GM12891 (cell line): ENCODE measurements around the gene ZNF691.

Experiments
- PAX5 ChIP-seq: IDR thresholded peaks from 2 replicates; pipeline ENCODE4 v1.6.1; 2011; ENCODE audit warnings: low read length, moderate library complexity, mild to moderate bottlenecking; ENCODE audit not compliant: insufficient read depth, severe bottlenecking
- POLR2A ChIP-seq: IDR thresholded peaks from 2 replicates; pipeline ENCODE4 v1.6.1; 2011; ENCODE audit warnings: low read depth, low read length, control low read depth
- POLR2AphosphoS5 ChIP-seq: IDR thresholded peaks from 2 replicates; pipeline ENCODE4 v1.6.1; 2011; ENCODE audit warnings: low read depth, low read length, control low read depth
- POU2F2 ChIP-seq: IDR thresholded peaks from 2 replicates; pipeline ENCODE4 v1.6.1; 2011; ENCODE audit warnings: low read depth, mild to moderate bottlenecking, control low read depth, low read length, moderate library complexity
- SPI1 ChIP-seq: IDR thresholded peaks from 2 replicates; pipeline ENCODE4 v1.6.1; 2011; ENCODE audit warnings: low read depth, low read length, control low read depth
- TAF1 ChIP-seq: IDR thresholded peaks from 2 replicates; pipeline ENCODE4 v1.6.1; 2011; ENCODE audit warnings: low read depth, low read length, control low read depth

DNA sequence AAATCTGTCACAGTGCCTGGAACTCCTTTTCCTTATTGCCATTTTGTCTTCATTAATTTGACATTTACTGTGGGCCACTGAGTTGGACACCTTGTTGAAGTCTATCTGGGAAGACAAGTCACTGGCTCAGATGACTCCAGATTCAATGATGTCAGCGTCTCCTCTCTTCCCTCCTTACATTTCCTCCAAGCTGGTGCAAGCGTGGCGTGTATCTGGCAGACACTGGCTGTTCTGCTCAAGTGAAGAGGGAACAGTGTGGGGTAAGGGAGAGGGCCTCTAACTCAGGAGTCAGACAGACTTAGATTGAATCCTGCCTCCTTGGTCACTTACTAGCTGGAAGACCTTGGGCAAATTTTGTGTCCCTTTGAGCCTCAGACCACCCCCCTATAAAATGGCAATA is 8.7 kb upstream of the ZNF691 start:
- TF ChIP-seq POLR2AphosphoS5 (no peak), POLR2A (no peak), TAF1 (no peak), SPI1 (no peak), PAX5 (no peak), POU2F2 (no peak)
